RWPE1 (cell line): ENCODE data around the gene PTK6.

Source experiments
- CTCF ChIA-PET: fragments of 350-600 bp; sonication (Branson Sonifier 250); formaldehyde crosslinking; extraction: SDS; loops from one replicate; lab custom pipeline; 2021; lab: Yijun Ruan, JAX
- POLR2A ChIA-PET: fragments of 400-600 bp; formaldehyde crosslinking; extraction: SDS; loops from one replicate; lab custom pipeline; 2020; ENCODE audit warnings: antibody characterized with exemption; ENCODE audit not compliant: low non-redundant PET; lab: Yijun Ruan, JAX
- DNase-seq: peaks from one replicate; pipeline ENCODE4 v3.0.0; 2012; ENCODE audit warnings: low spot score
- H3K27ac ChIP-seq: fragments of 450-650 bp; 2 replicates; pipeline ENCODE4 v1.5.1; 2017
- TF ChIP-seq, protein P1 (sequence below): fragments of 450-650 bp; conservative IDR thresholded peaks from 2 replicates; pipeline ENCODE4 v1.5.1; 2017; ENCODE audit warnings: low read depth, mild to moderate bottlenecking

The PTK6 gene

GRCh38 chr20:63495167-63495720 lies 41.9 kb downstream of the PTK6 start:
- H3K27ac ChIP-seq: no peak overlapping the region
- ChIA-PET POLR2A (interaction anchor here (2.4 kb wide), 1 partner anchor 25 kb away, joined by 25 read pairs; the partner anchor contains the start of gene PPDPF), CTCF (interaction anchor here (0.6 to 2.0 kb wide), 12 partner anchors 10 to 479 kb away, joined by 3 to 20 read pairs (median 8); partner anchors contain the start of genes PPDPF and PTK6)
- no peak for DNase-seq
- TF ChIP-seq, protein P1, sequence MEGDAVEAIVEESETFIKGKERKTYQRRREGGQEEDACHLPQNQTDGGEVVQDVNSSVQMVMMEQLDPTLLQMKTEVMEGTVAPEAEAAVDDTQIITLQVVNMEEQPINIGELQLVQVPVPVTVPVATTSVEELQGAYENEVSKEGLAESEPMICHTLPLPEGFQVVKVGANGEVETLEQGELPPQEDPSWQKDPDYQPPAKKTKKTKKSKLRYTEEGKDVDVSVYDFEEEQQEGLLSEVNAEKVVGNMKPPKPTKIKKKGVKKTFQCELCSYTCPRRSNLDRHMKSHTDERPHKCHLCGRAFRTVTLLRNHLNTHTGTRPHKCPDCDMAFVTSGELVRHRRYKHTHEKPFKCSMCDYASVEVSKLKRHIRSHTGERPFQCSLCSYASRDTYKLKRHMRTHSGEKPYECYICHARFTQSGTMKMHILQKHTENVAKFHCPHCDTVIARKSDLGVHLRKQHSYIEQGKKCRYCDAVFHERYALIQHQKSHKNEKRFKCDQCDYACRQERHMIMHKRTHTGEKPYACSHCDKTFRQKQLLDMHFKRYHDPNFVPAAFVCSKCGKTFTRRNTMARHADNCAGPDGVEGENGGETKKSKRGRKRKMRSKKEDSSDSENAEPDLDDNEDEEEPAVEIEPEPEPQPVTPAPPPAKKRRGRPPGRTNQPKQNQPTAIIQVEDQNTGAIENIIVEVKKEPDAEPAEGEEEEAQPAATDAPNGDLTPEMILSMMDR: no peak

GRCh38 chr20:63494420-63495166 lies 42.6 kb downstream of the PTK6 start:
- CTCF ChIA-PET: interaction anchor here (0.7 to 1.2 kb wide), 3 partner anchors 23 to 544 kb away, joined by 3 to 4 read pairs (median 3); no protein-coding TSS in a partner anchor
- POLR2A ChIA-PET: no interaction called here
- H3K27ac ChIP-seq: no peak overlapping the region
- TF ChIP-seq, protein P1: no peak
- DNase-seq: no peak

- ChIA-PET POLR2A (interaction anchor here (0.8 kb wide), 1 partner anchor 26 kb away, joined by 5 read pairs; the partner anchor contains the start of gene PPDPF), CTCF (interaction anchor here (0.6 to 1.2 kb wide), 3 partner anchors 23 to 545 kb away, joined by 3 to 4 read pairs (median 3); no protein-coding TSS in a partner anchor)
- TF ChIP-seq, protein P1: no peak
- no peak overlapping the region for H3K27ac ChIP-seq
- no peak for DNase-seq
Observed at GRCh38 chr20:63494084-63494419, 43.1 kb downstream of the PTK6 start.

DNA sequence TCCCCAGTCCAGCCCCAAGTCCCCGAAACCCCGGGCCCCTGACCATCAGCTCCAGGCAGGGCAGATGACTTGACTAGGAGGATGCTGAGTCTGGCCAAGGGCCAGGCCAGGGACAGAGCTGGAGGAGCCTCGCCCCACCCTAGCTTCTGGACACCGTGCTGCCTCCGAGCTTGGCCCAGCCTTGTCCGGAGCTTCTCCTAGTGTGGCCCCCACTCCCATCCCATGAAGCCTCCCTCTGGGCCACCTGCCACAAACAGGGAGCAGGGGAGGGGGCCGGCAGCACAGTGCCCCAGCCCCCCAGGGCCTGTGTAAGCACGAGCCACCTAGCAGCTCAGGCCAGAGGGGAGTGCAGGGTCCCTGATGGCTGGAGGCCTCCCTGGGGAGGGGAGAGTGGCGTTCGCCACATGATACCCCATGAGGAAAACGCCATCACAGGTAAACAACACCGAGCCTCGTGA lies 43.6 kb downstream of the PTK6 start:
- TF ChIP-seq, protein P1: no peak
- POLR2A ChIA-PET: interaction anchor here (0.8 kb wide), 1 partner anchor 27 kb away, joined by 5 read pairs; the partner anchor contains the start of gene PPDPF
- no peak for DNase-seq
- CTCF ChIA-PET: interaction anchor here (0.5 to 1.2 kb wide), 4 partner anchors 24 to 545 kb away, joined by 3 to 6 read pairs (median 4); no protein-coding TSS in a partner anchor
- H3K27ac ChIP-seq: no peak overlapping the region

GRCh38 chr20:63492982-63493381 lies 44.2 kb downstream of the PTK6 start:
- no peak overlapping the region for H3K27ac ChIP-seq
- ChIA-PET POLR2A (no interaction called here), CTCF (interaction anchor here (0.5 kb wide), 1 partner anchor 141 kb away, joined by 6 read pairs; no protein-coding TSS in a partner anchor)
- DNase-seq: no peak
- TF ChIP-seq, protein P1: no peak

- ChIA-PET POLR2A (no interaction called here), CTCF (no interaction called here)
- no peak for DNase-seq
- no peak overlapping the region for H3K27ac ChIP-seq
- TF ChIP-seq, protein P1: no peak
Observed at GRCh38 chr20:63492518-63492917, 44.7 kb downstream of the PTK6 start.
